ENCODE data around the gene OTUD1. TPM values are rescaled to one million over a fixed set of nuclear protein-coding genes. Genes with fewer than 3 reads are reported as not detected.

Gene OTUD1
- total RNA-seq, 2 experiments from 2014 or later = 4.5 to 6.8 TPM

DNA sequence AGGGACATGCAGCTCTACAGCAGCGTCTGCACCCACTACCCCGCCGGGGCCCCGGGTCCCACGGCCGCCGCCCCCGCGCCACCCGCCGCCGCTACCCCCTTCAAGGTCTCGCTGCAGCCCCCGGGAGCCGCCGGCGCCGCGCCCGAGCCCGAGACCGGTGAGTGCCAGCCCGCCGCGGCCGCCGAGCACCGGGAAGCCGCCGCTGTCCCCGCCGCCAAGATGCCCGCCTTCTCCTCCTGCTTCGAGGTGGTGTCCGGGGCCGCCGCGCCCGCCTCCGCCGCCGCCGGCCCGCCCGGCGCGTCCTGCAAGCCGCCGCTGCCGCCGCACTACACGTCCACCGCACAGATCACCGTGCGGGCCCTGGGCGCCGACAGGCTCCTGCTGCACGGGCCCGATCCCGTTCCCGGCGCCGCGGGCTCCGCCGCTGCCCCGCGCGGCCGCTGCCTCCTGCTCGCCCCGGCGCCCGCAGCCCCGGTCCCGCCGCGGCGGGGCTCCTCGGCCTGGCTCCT lies 631 bp downstream of the OTUD1 start:
- H3K79me2 ChIP-seq (ENCODE audit: insufficient read depth, low read depth, low read length) = 0 out of 2 replicates have a peak, but pooled peaks cover 6% of the 10 kb centered on the region
- CTCF ChIA-PET (ENCODE audit: unreplicated experiment) = no interaction called here
- H3K9me2 ChIP-seq (ENCODE audit: insufficient read depth, low read length) = no peaks in the 10 kb centered on the region
- POLR2A ChIA-PET = interaction anchor here (0.6 to 0.9 kb wide), 2 partner anchors 72 to 122 kb away, joined by 3 to 5 read pairs; no protein-coding TSS in a partner anchor
- no peak for TF ChIP-seq EZH2phosphoT487 (IDR thresholded peaks at IDR 0.05; ENCODE audit: borderline replicate concordance, low read depth, low read length)
- TF ChIP-seq, protein P1, sequence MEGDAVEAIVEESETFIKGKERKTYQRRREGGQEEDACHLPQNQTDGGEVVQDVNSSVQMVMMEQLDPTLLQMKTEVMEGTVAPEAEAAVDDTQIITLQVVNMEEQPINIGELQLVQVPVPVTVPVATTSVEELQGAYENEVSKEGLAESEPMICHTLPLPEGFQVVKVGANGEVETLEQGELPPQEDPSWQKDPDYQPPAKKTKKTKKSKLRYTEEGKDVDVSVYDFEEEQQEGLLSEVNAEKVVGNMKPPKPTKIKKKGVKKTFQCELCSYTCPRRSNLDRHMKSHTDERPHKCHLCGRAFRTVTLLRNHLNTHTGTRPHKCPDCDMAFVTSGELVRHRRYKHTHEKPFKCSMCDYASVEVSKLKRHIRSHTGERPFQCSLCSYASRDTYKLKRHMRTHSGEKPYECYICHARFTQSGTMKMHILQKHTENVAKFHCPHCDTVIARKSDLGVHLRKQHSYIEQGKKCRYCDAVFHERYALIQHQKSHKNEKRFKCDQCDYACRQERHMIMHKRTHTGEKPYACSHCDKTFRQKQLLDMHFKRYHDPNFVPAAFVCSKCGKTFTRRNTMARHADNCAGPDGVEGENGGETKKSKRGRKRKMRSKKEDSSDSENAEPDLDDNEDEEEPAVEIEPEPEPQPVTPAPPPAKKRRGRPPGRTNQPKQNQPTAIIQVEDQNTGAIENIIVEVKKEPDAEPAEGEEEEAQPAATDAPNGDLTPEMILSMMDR (conservative IDR thresholded peaks at IDR 0.05; ENCODE audit: low read length) = no peak
- H3K4me3 ChIP-seq (ENCODE audit: low read depth, low read length, poor library complexity, severe bottlenecking) = peak overlapping the region; percentile 93
- intact Hi-C loops (cut with micrococcal nuclease; ENCODE audit: unreplicated experiment) = loop anchor here (2.0 to 10.0 kb wide), 2 partner anchors 71 to 1285 kb away; partner anchors contain the start of gene ARHGAP21
- peak overlapping the region; percentile 83 for H3K4me2 ChIP-seq (ENCODE audit: low read length)
- peak overlapping the region; percentile 45 for H3K27ac ChIP-seq (ENCODE audit: low read depth, low read length, poor library complexity, severe bottlenecking)
- peak; percentile 34 for DNase-seq (ENCODE audit: low spot score)
- no peaks in the 10 kb centered on the region for H4K20me1 ChIP-seq (ENCODE audit: insufficient read depth, low read length)
- BruUV-seq (replicated peaks) = no TSS peak
- H2AFZ ChIP-seq (ENCODE audit: low read length) = peak overlapping the region; percentile 73
- no peaks in the 10 kb centered on the region for H3K9me3 ChIP-seq (ENCODE audit: low read length)
- H3K4me1 ChIP-seq (ENCODE audit: insufficient read depth, low read length, poor library complexity, severe bottlenecking) = peaks cover 32% of the 10 kb centered on the region
- H3K36me3 ChIP-seq (ENCODE audit: insufficient read depth, low read length) = no peaks in the 10 kb centered on the region

DNA sequence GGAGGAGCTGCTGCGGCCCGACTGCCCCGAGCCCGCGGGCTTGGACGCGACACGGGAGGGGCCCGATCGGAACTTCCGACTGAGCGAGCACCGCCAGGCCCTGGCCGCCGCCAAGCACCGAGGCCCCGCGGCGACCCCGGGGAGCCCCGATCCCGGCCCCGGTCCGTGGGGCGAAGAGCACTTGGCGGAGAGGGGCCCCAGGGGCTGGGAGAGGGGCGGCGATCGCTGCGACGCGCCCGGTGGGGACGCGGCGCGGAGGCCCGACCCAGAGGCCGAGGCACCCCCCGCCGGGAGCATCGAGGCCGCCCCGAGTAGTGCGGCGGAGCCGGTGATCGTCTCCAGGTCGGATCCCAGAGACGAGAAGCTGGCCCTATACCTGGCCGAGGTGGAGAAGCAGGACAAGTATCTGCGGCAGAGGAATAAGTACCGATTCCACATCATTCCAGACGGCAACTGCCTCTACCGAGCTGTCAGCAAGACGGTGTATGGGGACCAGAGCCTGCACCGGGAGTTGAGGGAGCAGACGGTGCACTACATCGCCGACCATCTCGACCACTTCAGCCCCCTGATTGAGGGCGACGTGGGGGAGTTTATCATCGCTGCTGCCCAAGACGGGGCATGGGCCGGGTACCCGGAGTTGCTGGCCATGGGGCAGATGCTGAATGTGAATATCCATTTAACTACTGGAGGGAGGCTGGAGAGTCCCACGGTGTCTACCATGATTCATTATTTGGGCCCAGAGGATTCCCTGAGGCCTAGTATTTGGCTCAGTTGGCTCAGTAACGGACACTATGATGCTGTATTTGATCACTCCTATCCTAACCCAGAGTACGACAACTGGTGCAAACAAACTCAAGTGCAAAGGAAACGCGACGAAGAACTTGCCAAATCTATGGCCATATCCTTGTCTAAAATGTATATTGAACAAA lies 1.4 kb downstream of the OTUD1 start:
- ChIA-PET POLR2A (interaction anchor here (0.6 to 4.5 kb wide), 3 partner anchors 12 to 1430 kb away, joined by 4 to 22 read pairs (median 4); no protein-coding TSS in a partner anchor), CTCF (ENCODE audit: unreplicated experiment) (no interaction called here)
- Histone ChIP-seq H3K36me3 (ENCODE audit: insufficient read depth, low read length) (no peaks in the 10 kb centered on the region), H3K79me2 (ENCODE audit: insufficient read depth, low read depth, low read length) (0 out of 2 replicates have a peak, but pooled peaks cover 6% of the 10 kb centered on the region), H3K4me3 (ENCODE audit: low read depth, low read length, poor library complexity, severe bottlenecking) (peak overlapping the region; percentile 93), H3K9me2 (ENCODE audit: insufficient read depth, low read length) (no peaks in the 10 kb centered on the region), H2AFZ (ENCODE audit: low read length) (peak overlapping the region; percentile 69), H3K9me3 (ENCODE audit: low read length) (no peaks in the 10 kb centered on the region), H3K4me2 (ENCODE audit: low read length) (peak overlapping the region; percentile 83), H3K27ac (ENCODE audit: low read depth, low read length, poor library complexity, severe bottlenecking) (no peak overlapping the region), H4K20me1 (ENCODE audit: insufficient read depth, low read length) (no peaks in the 10 kb centered on the region), H3K4me1 (ENCODE audit: insufficient read depth, low read length, poor library complexity, severe bottlenecking) (peaks cover 32% of the 10 kb centered on the region)
- DNase-seq (ENCODE audit: low spot score) = peak; percentile 41
- intact Hi-C loops (cut with micrococcal nuclease; ENCODE audit: unreplicated experiment) = loop anchor here (2.0 to 10.0 kb wide), 3 partner anchors 71 to 1285 kb away; partner anchors contain the start of gene ARHGAP21
- no peak for TF ChIP-seq EZH2phosphoT487 (IDR thresholded peaks at IDR 0.05; ENCODE audit: borderline replicate concordance, low read depth, low read length)
- TF ChIP-seq, protein P1 (conservative IDR thresholded peaks at IDR 0.05; ENCODE audit: low read length) = no peak
- no TSS peak for BruUV-seq (replicated peaks)
